Lung (tissue), 13 donors: ENCODE data around the gene TAS2R39. TPM values are rescaled to one million over a fixed set of nuclear protein-coding genes. Genes with fewer than 3 reads are reported as not detected.

Experiments used
- ATAC-seq: fragments of 200-7000 bp; cut with Tn5 transposase; one replicate; pipeline ENCODE4 v1.9.1; 2020; ENCODE audit warnings: moderate number of reproducible peaks; ENCODE audit not compliant: insufficient read depth, low FRiP score
- DNase-seq, 3 donors: peaks; one replicate each; pipeline ENCODE4 v3.0.0-alpha.2; 2013 to 2017
- H3K27ac ChIP-seq, 2 donors: one replicate each; pipeline ENCODE4 v1.5.1; 2013; ENCODE audit warnings: mild to moderate bottlenecking in 2 of 2, moderate library complexity in 2 of 2, control low read depth in 1 of 2, inconsistent platforms in 1 of 2, low read depth in 1 of 2, low read length in 1 of 2
- H3K27me3 ChIP-seq, 3 donors: one replicate each; pipeline ENCODE4 v1.5.1; 2013; ENCODE audit warnings: low read length in 2 of 3; ENCODE audit not compliant: control insufficient read depth in 3 of 3, insufficient read depth in 3 of 3
- H3K36me3 ChIP-seq, 4 donors: one replicate each; pipeline ENCODE4 v1.5.1; 2013; ENCODE audit warnings: low read length in 4 of 4, mild to moderate bottlenecking in 1 of 4, moderate library complexity in 1 of 4; ENCODE audit not compliant: control insufficient read depth in 4 of 4, insufficient read depth in 4 of 4
- H3K4me1 ChIP-seq, 5 donors: one replicate each; pipeline ENCODE4 v1.5.1; 2013; ENCODE audit warnings: low read length in 5 of 5, mild to moderate bottlenecking in 2 of 5, moderate library complexity in 1 of 5; ENCODE audit not compliant: control insufficient read depth in 5 of 5, insufficient read depth in 5 of 5
- H3K4me3 ChIP-seq: one replicate; pipeline ENCODE4 v1.5.1; 2013; ENCODE audit warnings: mild to moderate bottlenecking, control low read depth, moderate library complexity
- H3K9ac ChIP-seq, 2 donors: one replicate each; pipeline ENCODE4 v1.5.1; 2013; ENCODE audit warnings: low read length in 2 of 2, control low read depth in 1 of 2; ENCODE audit not compliant: insufficient read depth in 1 of 2
- H3K9me3 ChIP-seq, 4 donors: one replicate each; pipeline ENCODE4 v1.5.1; 2013; ENCODE audit warnings: low read length in 3 of 4, mild to moderate bottlenecking in 1 of 4, moderate library complexity in 1 of 4; ENCODE audit not compliant: control insufficient read depth in 4 of 4, insufficient read depth in 3 of 4
- CTCF ChIP-seq: IDR thresholded peaks from 2 replicates; pipeline ENCODE4 v1.5.1; 2012; ENCODE audit warnings: mild to moderate bottlenecking; ENCODE audit errors: control extremely low read depth, extremely low read depth
- WGBS, 2 donors: extraction: QIAGEN DNeasy Blood & Tissue Kit; methylation state at CpG; one replicate each; pipeline ENCODE4 v1.1.7; 2013; 5-methylcytosine and 5-hydroxymethylcytosine counted together
- polyA plus RNA-seq, 2 donors: library from polyadenylated mRNA; stranded (reverse); fragments of 200-250 nt; gene quantifications; one replicate each; pipeline ENCODE4 v1.2.1, GENCODE V29; 2013
- small RNA-seq: library from RNA; depleted of rRNA; stranded (forward); fragments of <200 nt; gene quantifications from one replicate; pipeline ENCODE3, GENCODE V24; 2014; ENCODE audit warnings: low replicate concordance
- total RNA-seq, 2 donors: library from RNA; depleted of rRNA in 1 of 2; stranded (reverse); fragments of >200 nt in 1 of 2; gene quantifications; one replicate each; pipeline ENCODE4 v1.2.1, GENCODE V29; 2014 to 2021
- donor health status: control.
- donor health status: control.
- donor health status: Bipolar disorder and iron deficiency.
- donor health status: healthy.
- donor health status: DM: yes; HTN: yes; CAD: no.

Gene TAS2R39
- total and polyA plus RNA-seq, 4 donors, result not detected

GRCh38 chr7:143230602-143231457, 47.6 kb downstream of the TAS2R39 start:
- Histone ChIP-seq H3K36me3 (no peaks in the 10 kb centered on the region), H3K4me1 (no peaks in the 10 kb centered on the region), H3K4me3 (no peak overlapping the region), H3K9ac (no peak overlapping the region), H3K27ac (no peak overlapping the region), H3K27me3 (peaks cover 0 to 3% (median 0%) of the 10 kb centered on the region in 3 donors), H3K9me3 (peaks cover 0 to under 1% (median 0%) of the 10 kb centered on the region in 4 donors)
- ATAC-seq (no peak), DNase-seq (no peak)
- 99 to 100% methylated on average over 2 of the region's 2 CpGs for WGBS, 2 donors
- no peak for TF ChIP-seq CTCF

Small RNA genes within 50 kb of the gene (small RNA-seq; reads per million reads assigned to genes)
- not detected for gene AC073342.3

Other genes with a start within 250 kb of the TAS2R39 start
- not detected for gene TRPV5, start 249.7 kb upstream of the TAS2R39 start, total RNA-seq
- gene TRPV5, start 249.7 kb upstream of the TAS2R39 start, polyA plus RNA-seq, result under 1 TPM in 1 of 2 donors, not detected in 1; 0.05 TPM
- gene LLCFC1, start 243.9 kb upstream of the TAS2R39 start, total RNA-seq, result not detected
- gene LLCFC1, start 243.9 kb upstream of the TAS2R39 start, polyA plus RNA-seq, result under 1 TPM; 0.22 to 0.70 TPM
- 1 to 10 TPM in 1 of 2 donors, under 1 TPM in 1; 0.52 to 8.3 TPM for gene KEL, start 221.1 kb upstream of the TAS2R39 start, total RNA-seq
- 1 to 10 TPM in 1 of 2 donors, under 1 TPM in 1; 0.23 to 1.6 TPM for gene KEL, start 221.1 kb upstream of the TAS2R39 start, polyA plus RNA-seq
- gene OR9A2, start 156.3 kb upstream of the TAS2R39 start, total RNA-seq, result under 1 TPM in 1 of 2 donors, not detected in 1; 0.82 TPM
- gene OR9A2, start 156.3 kb upstream of the TAS2R39 start, polyA plus RNA-seq, result not detected
- gene OR6V1, start 131.1 kb upstream of the TAS2R39 start, total RNA-seq, result not detected
- gene OR6V1, start 131.1 kb upstream of the TAS2R39 start, polyA plus RNA-seq, result not detected
- gene PIP, start 51.3 kb upstream of the TAS2R39 start, total RNA-seq, result 10 to 100 TPM in 1 of 2 donors, 1 to 10 TPM in 1; 1.5 to 37.1 TPM
- 10 to 100 TPM; 35.3 to 43.4 TPM for gene PIP, start 51.3 kb upstream of the TAS2R39 start, polyA plus RNA-seq
- gene TAS2R40, start 38.6 kb downstream of the TAS2R39 start, total RNA-seq, result not detected
- under 1 TPM in 1 of 2 donors, not detected in 1; 0.07 TPM for gene TAS2R40, start 38.6 kb downstream of the TAS2R39 start, polyA plus RNA-seq
- 100 to 1,000 TPM; 110 to 130 TPM for gene GSTK1, start 80.0 kb downstream of the TAS2R39 start, total RNA-seq
- gene GSTK1, start 80.0 kb downstream of the TAS2R39 start, polyA plus RNA-seq, result 100 to 1,000 TPM; 119 TPM
- gene TMEM139, start 101.5 kb downstream of the TAS2R39 start, total RNA-seq, result 10 to 100 TPM; 12.2 to 26.9 TPM
- gene TMEM139, start 101.5 kb downstream of the TAS2R39 start, polyA plus RNA-seq, result 10 to 100 TPM in 1 of 2 donors, 1 to 10 TPM in 1; 8.4 to 31.8 TPM
- gene CASP2, start 104.9 kb downstream of the TAS2R39 start, total RNA-seq, result 10 to 100 TPM; 37.4 to 40.0 TPM
- 1 to 10 TPM; 7.7 to 9.3 TPM for gene CASP2, start 104.9 kb downstream of the TAS2R39 start, polyA plus RNA-seq
- gene CLCN1, start 132.7 kb downstream of the TAS2R39 start, total RNA-seq, result under 1 TPM in 1 of 2 donors, not detected in 1; 0.18 TPM
- gene CLCN1, start 132.7 kb downstream of the TAS2R39 start, polyA plus RNA-seq, result under 1 TPM in 1 of 2 donors, not detected in 1; 0.06 TPM
- gene FAM131B, start 179.3 kb downstream of the TAS2R39 start, total RNA-seq, result 1 to 10 TPM in 1 of 2 donors, under 1 TPM in 1; 0.80 to 1.1 TPM
- under 1 TPM; 0.18 to 0.29 TPM for gene FAM131B, start 179.3 kb downstream of the TAS2R39 start, polyA plus RNA-seq
- gene ZYX, start 197.9 kb downstream of the TAS2R39 start, total RNA-seq, result 100 to 1,000 TPM; 100 to 310 TPM
- 100 to 1,000 TPM in 1 of 2 donors, 10 to 100 TPM in 1; 98.9 to 266 TPM for gene ZYX, start 197.9 kb downstream of the TAS2R39 start, polyA plus RNA-seq
- gene EPHA1, start 225.4 kb downstream of the TAS2R39 start, total RNA-seq, result 10 to 100 TPM in 1 of 2 donors, 1 to 10 TPM in 1; 6.1 to 13.3 TPM
- 1 to 10 TPM; 4.2 to 5.7 TPM for gene EPHA1, start 225.4 kb downstream of the TAS2R39 start, polyA plus RNA-seq